Thyroid gland (tissue), 4 donors: ENCODE measurements around the gene RNASET2.

Experiments
- CTCF ChIP-seq, 6 experiments: fragments of 200-600 bp in 3 of 6; fragments of 450-650 bp in 3 of 6; sonication (generic) in 3 of 6; IDR thresholded peaks; one replicate each; pipeline ENCODE4 v1.5.1; 2016 to 2019; ENCODE audit warnings: antibody characterized with exemption in 6 of 6, mild to moderate bottlenecking in 2 of 6, inconsistent platforms in 1 of 6, moderate library complexity in 1 of 6
- POLR2A ChIP-seq, 2 donors: fragments of 450-650 bp; IDR thresholded peaks; one replicate each; pipeline ENCODE4 v1.6.1; 2017; ENCODE audit warnings: antibody characterized with exemption in 2 of 2, mild to moderate bottlenecking in 2 of 2, moderate library complexity in 1 of 2

DNA sequence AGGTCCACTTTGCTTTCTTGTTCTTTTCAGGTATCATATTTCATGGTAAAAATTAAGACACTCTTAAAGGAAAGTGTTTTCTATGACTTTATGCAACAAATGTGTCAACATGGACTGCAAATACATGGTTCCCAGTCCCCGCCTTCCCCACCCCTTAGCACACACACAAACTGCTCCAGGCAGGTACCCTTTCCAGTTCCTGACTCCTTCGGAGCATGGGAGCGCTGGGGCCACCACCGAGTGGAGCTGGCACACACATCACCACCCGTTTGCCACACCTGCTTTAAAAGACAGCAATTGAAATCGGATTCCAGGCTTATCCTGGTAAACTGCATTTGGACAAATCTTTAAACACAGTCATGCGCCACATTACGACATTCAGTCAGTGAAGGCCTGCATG, 22.2 kb downstream of the RNASET2 start:
- TF ChIP-seq CTCF (IDR thresholded peaks at IDR 0.05), result no peak
- no peak for TF ChIP-seq POLR2A (IDR thresholded peaks at IDR 0.05)
